ENCODE results near the gene FAM229A. TPM values are rescaled to one million over a fixed set of nuclear protein-coding genes. Genes with fewer than 3 reads are reported as not detected.

The FAM229A gene
- total RNA-seq, 1 donor from 2014 or later = 12.2 TPM

- H3K4me1 ChIP-seq = peaks cover 0 to 10% of the 10 kb centered on the region in 2 donors
- H3K4me3 ChIP-seq = no peak overlapping the region
- no peak for TF ChIP-seq CTCF (IDR thresholded peaks at IDR 0.05)
- intact Hi-C loops (cut with DNase I) = no loop called here
- no peak for DNase-seq (ENCODE audit: low spot score in 2 of 2)
- peaks cover 34 to 50% of the 10 kb centered on the region in 2 donors for H3K36me3 ChIP-seq
- H3K9me3 ChIP-seq = no peaks in the 10 kb centered on the region
- H3K27ac ChIP-seq = no peak overlapping the region
- no peaks in the 10 kb centered on the region for H3K27me3 ChIP-seq
Observed at GRCh38 chr1:32363713-32364112, 1.4 kb upstream of the FAM229A start.

- Histone ChIP-seq H3K9me3 (no peaks in the 10 kb centered on the region), H3K27ac (peak overlapping the region in 1 of 2 donors; percentile 56), H3K4me1 (peaks cover 0 to 10% of the 10 kb centered on the region in 2 donors), H3K4me3 (peak overlapping the region; percentile 48 to 68), H3K27me3 (no peaks in the 10 kb centered on the region), H3K36me3 (peaks cover 17 to 31% of the 10 kb centered on the region in 2 donors)
- intact Hi-C loops (cut with DNase I) = no loop called here
- peak in 1 of 2 donors; percentile 82 for DNase-seq (ENCODE audit: low spot score in 2 of 2)
- peak; percentile 28 to 58 (median 39) for TF ChIP-seq CTCF (IDR thresholded peaks at IDR 0.05)
Observed at GRCh38 chr1:32361674-32362473, 411 bp downstream of the FAM229A start.

- Histone ChIP-seq H3K27me3 (no peaks in the 10 kb centered on the region), H3K9me3 (no peaks in the 10 kb centered on the region), H3K27ac (no peak overlapping the region), H3K4me1 (peaks cover 0 to 10% of the 10 kb centered on the region in 2 donors), H3K36me3 (peaks cover 11 to 25% of the 10 kb centered on the region in 2 donors), H3K4me3 (peak overlapping the region in 1 of 2 donors; percentile 68)
- TF ChIP-seq CTCF (IDR thresholded peaks at IDR 0.05) = no peak
- no peak for DNase-seq (ENCODE audit: low spot score in 2 of 2)
- intact Hi-C loops (cut with DNase I) = no loop called here
Observed at GRCh38 chr1:32361308-32361673, 994 bp downstream of the FAM229A start.

- Histone ChIP-seq H3K36me3 (peaks cover 0 to 4% of the 10 kb centered on the region in 2 donors), H3K4me3 (no peak overlapping the region), H3K4me1 (peaks cover 0 to 18% of the 10 kb centered on the region in 2 donors), H3K9me3 (no peaks in the 10 kb centered on the region), H3K27me3 (no peaks in the 10 kb centered on the region), H3K27ac (no peak overlapping the region)
- intact Hi-C loops (cut with DNase I) = no loop called here
- no peak for TF ChIP-seq CTCF (IDR thresholded peaks at IDR 0.05)
- no peak for DNase-seq (ENCODE audit: low spot score in 2 of 2)
Observed at GRCh38 chr1:32358435-32358834, 3.9 kb downstream of the FAM229A start.

GRCh38 chr1:32357614-32358013 is 4.7 kb downstream of the FAM229A start:
- H3K4me1 ChIP-seq = peaks cover 6 to 26% of the 10 kb centered on the region in 2 donors
- no peak overlapping the region for H3K4me3 ChIP-seq
- intact Hi-C loops (cut with DNase I) = no loop called here
- no peak overlapping the region for H3K27ac ChIP-seq
- no peaks in the 10 kb centered on the region for H3K9me3 ChIP-seq
- no peak for TF ChIP-seq CTCF (IDR thresholded peaks at IDR 0.05)
- H3K27me3 ChIP-seq = no peaks in the 10 kb centered on the region
- DNase-seq (ENCODE audit: low spot score in 2 of 2) = no peak
- peaks cover 0 to 4% of the 10 kb centered on the region in 2 donors for H3K36me3 ChIP-seq

Measured in ascending aorta (tissue), 2 donors.